HCT116 (cell line): Measurements from ENCODE around the gene SH3GL2.

Experiments used
- CBX3 ChIP-seq: IDR thresholded peaks from 2 replicates; pipeline ENCODE4 v1.6.1; 2012; ENCODE audit warnings: low read depth
- EZH2 ChIP-seq: fragments of 200-600 bp; sonication (generic); IDR thresholded peaks from 2 replicates; pipeline ENCODE4 v1.6.1; 2017; ENCODE audit warnings: antibody characterized with exemption, mixed run types
- FOSL1 ChIP-seq: IDR thresholded peaks from 2 replicates; pipeline ENCODE4 v1.6.1; 2012; ENCODE audit warnings: low read depth
- POLR2A ChIP-seq: IDR thresholded peaks from 2 replicates; pipeline ENCODE4 v1.7.0; 2011; ENCODE audit warnings: borderline replicate concordance; ENCODE audit not compliant: insufficient read depth, insufficient read length; ENCODE audit errors: extremely low read depth
- POLR2AphosphoS5 ChIP-seq: IDR thresholded peaks from 2 replicates; pipeline ENCODE4 v1.6.1; 2011; ENCODE audit warnings: mild to moderate bottlenecking, low read depth, low read length, moderate library complexity
- YY1 ChIP-seq: IDR thresholded peaks from 2 replicates; pipeline ENCODE4 v1.6.1; 2011; ENCODE audit warnings: low read length, low read depth, moderate library complexity, mild to moderate bottlenecking; ENCODE audit not compliant: insufficient replicate concordance; ENCODE audit errors: extremely low read depth
- ZNF274 ChIP-seq: fragments of 200-500 bp; sonication (Bioruptor generic); IDR thresholded peaks from 2 replicates; pipeline ENCODE4 v1.6.1; 2014; ENCODE audit warnings: mild to moderate bottlenecking, low read depth, low read length, inconsistent platforms
- TF ChIP-seq, protein P1 (sequence below), 3 experiments: fragments of 200-600 bp in 1 of 3; sonication (generic) in 1 of 3; IDR thresholded peaks in 2 of 3; conservative IDR thresholded peaks in 1 of 3; 2 replicates each; pipeline ENCODE4 v1.5.1; 2012 to 2017; ENCODE audit warnings: low read depth in 2 of 3, low read length in 2 of 3, antibody characterized with exemption in 1 of 3, borderline replicate concordance in 1 of 3, control low read depth in 1 of 3, mild to moderate bottlenecking in 1 of 3, mixed read lengths in 1 of 3, mixed run types in 1 of 3, moderate library complexity in 1 of 3; ENCODE audit not compliant: insufficient read depth in 1 of 3
- TF ChIP-seq, protein P2 (sequence below): IDR thresholded peaks from 2 replicates; pipeline ENCODE4 v1.6.1; 2012

GRCh38 chr9:17725399-17726010 is 146.6 kb downstream of the SH3GL2 start:
- TF ChIP-seq POLR2A = no peak
- no peak for TF ChIP-seq EZH2
- no peak for TF ChIP-seq POLR2AphosphoS5
- TF ChIP-seq, protein P1, sequence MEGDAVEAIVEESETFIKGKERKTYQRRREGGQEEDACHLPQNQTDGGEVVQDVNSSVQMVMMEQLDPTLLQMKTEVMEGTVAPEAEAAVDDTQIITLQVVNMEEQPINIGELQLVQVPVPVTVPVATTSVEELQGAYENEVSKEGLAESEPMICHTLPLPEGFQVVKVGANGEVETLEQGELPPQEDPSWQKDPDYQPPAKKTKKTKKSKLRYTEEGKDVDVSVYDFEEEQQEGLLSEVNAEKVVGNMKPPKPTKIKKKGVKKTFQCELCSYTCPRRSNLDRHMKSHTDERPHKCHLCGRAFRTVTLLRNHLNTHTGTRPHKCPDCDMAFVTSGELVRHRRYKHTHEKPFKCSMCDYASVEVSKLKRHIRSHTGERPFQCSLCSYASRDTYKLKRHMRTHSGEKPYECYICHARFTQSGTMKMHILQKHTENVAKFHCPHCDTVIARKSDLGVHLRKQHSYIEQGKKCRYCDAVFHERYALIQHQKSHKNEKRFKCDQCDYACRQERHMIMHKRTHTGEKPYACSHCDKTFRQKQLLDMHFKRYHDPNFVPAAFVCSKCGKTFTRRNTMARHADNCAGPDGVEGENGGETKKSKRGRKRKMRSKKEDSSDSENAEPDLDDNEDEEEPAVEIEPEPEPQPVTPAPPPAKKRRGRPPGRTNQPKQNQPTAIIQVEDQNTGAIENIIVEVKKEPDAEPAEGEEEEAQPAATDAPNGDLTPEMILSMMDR (IDR thresholded peaks at IDR 0.05 in 2 of 3, conservative IDR thresholded peaks at IDR 0.05 in 1 of 3; ENCODE audit: borderline replicate concordance in 1 of 3, insufficient read depth in 1 of 3, low read depth in 2 of 3, low read length in 2 of 3) = no peak
- no peak for TF ChIP-seq YY1
- no peak for TF ChIP-seq CBX3
- no peak for TF ChIP-seq ZNF274
- TF ChIP-seq FOSL1 = no peak
- TF ChIP-seq, protein P2, sequence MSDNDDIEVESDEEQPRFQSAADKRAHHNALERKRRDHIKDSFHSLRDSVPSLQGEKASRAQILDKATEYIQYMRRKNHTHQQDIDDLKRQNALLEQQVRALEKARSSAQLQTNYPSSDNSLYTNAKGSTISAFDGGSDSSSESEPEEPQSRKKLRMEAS = no peak
